ENCODE data around the gene TMEM107.

DNA sequence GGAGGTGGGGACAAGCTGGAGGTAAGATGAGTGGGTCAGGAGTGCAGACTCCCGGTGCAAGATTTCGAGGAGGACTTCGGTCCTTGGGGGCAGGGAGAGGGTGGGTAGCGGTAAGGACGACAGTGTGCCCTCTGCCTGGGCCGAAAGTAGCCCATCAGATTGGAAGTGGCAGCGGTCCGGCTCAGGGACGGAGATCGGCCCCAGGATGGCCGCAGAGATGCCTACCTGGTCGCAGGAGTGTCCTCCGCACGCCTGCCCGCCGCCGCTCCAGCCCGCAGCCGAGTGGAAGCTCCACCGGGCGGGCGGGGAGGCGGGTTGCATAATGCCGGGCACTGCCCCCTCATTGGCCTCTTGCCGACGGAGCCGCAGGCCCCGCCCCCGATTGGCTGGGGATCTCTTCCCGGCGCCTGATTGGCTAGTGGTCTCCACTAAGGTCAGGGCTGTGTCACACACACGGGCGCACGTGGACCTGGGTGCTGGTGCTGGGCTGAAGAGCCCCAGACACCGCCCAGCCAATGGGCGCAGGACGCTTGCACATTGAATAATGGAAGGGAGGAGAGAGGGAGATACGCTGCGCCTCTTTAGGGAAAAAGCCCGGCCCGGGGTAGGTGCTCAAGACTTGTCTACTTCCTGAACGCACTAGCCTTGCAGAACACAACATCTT, 23.9 kb downstream of the TMEM107 start, which contains the start of gene PER1:
- TF ChIP-seq, protein P1, sequence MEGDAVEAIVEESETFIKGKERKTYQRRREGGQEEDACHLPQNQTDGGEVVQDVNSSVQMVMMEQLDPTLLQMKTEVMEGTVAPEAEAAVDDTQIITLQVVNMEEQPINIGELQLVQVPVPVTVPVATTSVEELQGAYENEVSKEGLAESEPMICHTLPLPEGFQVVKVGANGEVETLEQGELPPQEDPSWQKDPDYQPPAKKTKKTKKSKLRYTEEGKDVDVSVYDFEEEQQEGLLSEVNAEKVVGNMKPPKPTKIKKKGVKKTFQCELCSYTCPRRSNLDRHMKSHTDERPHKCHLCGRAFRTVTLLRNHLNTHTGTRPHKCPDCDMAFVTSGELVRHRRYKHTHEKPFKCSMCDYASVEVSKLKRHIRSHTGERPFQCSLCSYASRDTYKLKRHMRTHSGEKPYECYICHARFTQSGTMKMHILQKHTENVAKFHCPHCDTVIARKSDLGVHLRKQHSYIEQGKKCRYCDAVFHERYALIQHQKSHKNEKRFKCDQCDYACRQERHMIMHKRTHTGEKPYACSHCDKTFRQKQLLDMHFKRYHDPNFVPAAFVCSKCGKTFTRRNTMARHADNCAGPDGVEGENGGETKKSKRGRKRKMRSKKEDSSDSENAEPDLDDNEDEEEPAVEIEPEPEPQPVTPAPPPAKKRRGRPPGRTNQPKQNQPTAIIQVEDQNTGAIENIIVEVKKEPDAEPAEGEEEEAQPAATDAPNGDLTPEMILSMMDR (conservative IDR thresholded peaks at IDR 0.05 in 1 of 2, IDR thresholded peaks at IDR 0.05 in 1 of 2; ENCODE audit: low read depth in 1 of 2, low read length in 2 of 2) = no peak
- no peak for TF ChIP-seq EZH2 (IDR thresholded peaks at IDR 0.05; ENCODE audit: low read length, missing control alignments)

Measured in fibroblast of lung (primary cell).